GM18519 (cell line): Measurements from ENCODE around the gene CLOCK.
A peak's percentile ranks its signal among the peaks of the same experiment; 100 is the strongest.

Experiments used
- ATAC-seq: cut with Tn5 transposase; IDR thresholded peaks from one replicate; pipeline ENCODE4 v1.9.1; 2021; ENCODE audit warnings: mild to moderate bottlenecking, moderate library complexity; ENCODE audit not compliant: unreplicated experiment, low FRiP score

The CLOCK gene

GRCh38 chr4:55437356-55437796 lies 109.3 kb downstream of the CLOCK start:
- no peak for ATAC-seq

GRCh38 chr4:55435141-55435841 lies 111.4 kb downstream of the CLOCK start:
- no peak for ATAC-seq

- ATAC-seq = no peak
Observed at GRCh38 chr4:55431710-55432336, 114.9 kb downstream of the CLOCK start.

GRCh38 chr4:55424791-55425190 lies 121.9 kb downstream of the CLOCK start:
- no peak for ATAC-seq

GRCh38 chr4:55416176-55416575 lies 130.5 kb downstream of the CLOCK start:
- no peak for ATAC-seq

GRCh38 chr4:55411621-55412020 lies 135.1 kb downstream of the CLOCK start:
- no peak for ATAC-seq

GRCh38 chr4:55410431-55410830 lies 136.3 kb downstream of the CLOCK start:
- no peak for ATAC-seq

GRCh38 chr4:55409468-55410171 lies 137.1 kb downstream of the CLOCK start:
- ATAC-seq = peak; percentile 67

- ATAC-seq = no peak
Observed at GRCh38 chr4:55407764-55408163, 138.9 kb downstream of the CLOCK start.

GRCh38 chr4:55407119-55407518 lies 139.6 kb downstream of the CLOCK start:
- ATAC-seq = no peak

GRCh38 chr4:55406545-55406944 lies 140.2 kb downstream of the CLOCK start:
- no peak for ATAC-seq

GRCh38 chr4:55405073-55405472 lies 141.6 kb downstream of the CLOCK start:
- ATAC-seq = no peak

GRCh38 chr4:55399581-55399980 lies 147.1 kb downstream of the CLOCK start:
- ATAC-seq = no peak

- ATAC-seq = no peak
Observed at GRCh38 chr4:55398966-55399365, 147.7 kb downstream of the CLOCK start.

- no peak for ATAC-seq
Observed at GRCh38 chr4:55398461-55398860, 148.2 kb downstream of the CLOCK start.

GRCh38 chr4:55397520-55398321 lies 149.0 kb downstream of the CLOCK start:
- ATAC-seq = no peak

GRCh38 chr4:55397126-55397436 lies 149.6 kb downstream of the CLOCK start:
- no peak for ATAC-seq

- ATAC-seq = peak; percentile 20
Observed at GRCh38 chr4:55396308-55397125, 150.2 kb downstream of the CLOCK start.

GRCh38 chr4:55395529-55396307 lies 151.0 kb downstream of the CLOCK start, which contains the start of gene TMEM165:
TSS of gene TMEM165 (plus strand) at chr4:55395957. CDS start at chr4:55396190, 233 bp downstream.
- ATAC-seq = peak; percentile 82
